HG03342 (cell line): ENCODE measurements around the gene AP1B1.

Experiments
- ATAC-seq: cut with Tn5 transposase; IDR thresholded peaks from one replicate; pipeline ENCODE4 v1.9.1; 2021; ENCODE audit warnings: mild to moderate bottlenecking, moderate library complexity; ENCODE audit not compliant: unreplicated experiment

The AP1B1 gene

GRCh38 chr22:29314537-29315285 is 73.7 kb downstream of the AP1B1 start:
- no peak for ATAC-seq

- ATAC-seq, result no peak
These were observed 74.5 kb downstream of the AP1B1 start for GRCh38 chr22:29313576-29314466.

GRCh38 chr22:29313126-29313575 is 75.2 kb downstream of the AP1B1 start:
- ATAC-seq, result no peak

- no peak for ATAC-seq
These were observed 75.9 kb downstream of the AP1B1 start for GRCh38 chr22:29312218-29313125.

GRCh38 chr22:29311464-29312217 is 76.7 kb downstream of the AP1B1 start:
- ATAC-seq, result no peak

GRCh38 chr22:29310863-29311339 is 77.5 kb downstream of the AP1B1 start:
- ATAC-seq, result no peak

- no peak for ATAC-seq
These were observed 78.1 kb downstream of the AP1B1 start for GRCh38 chr22:29310065-29310862.

- no peak for ATAC-seq
These were observed 78.9 kb downstream of the AP1B1 start for GRCh38 chr22:29309332-29310064.

GRCh38 chr22:29308791-29309262 is 79.5 kb downstream of the AP1B1 start:
- ATAC-seq, result no peak

- ATAC-seq, result no peak
These were observed 80.1 kb downstream of the AP1B1 start for GRCh38 chr22:29308148-29308790.

GRCh38 chr22:29307596-29308147 is 80.7 kb downstream of the AP1B1 start:
- ATAC-seq, result no peak

GRCh38 chr22:29306835-29307595 is 81.4 kb downstream of the AP1B1 start:
- no peak for ATAC-seq

GRCh38 chr22:29306175-29306834 is 82.1 kb downstream of the AP1B1 start, which contains the start of gene GAS2L1:
Gene GAS2L1 (plus strand): TSS chr22:29306650. CDS start chr22:29308106, 1,456 bp downstream.
- ATAC-seq, result no peak

- ATAC-seq, result no peak
These were observed 82.6 kb downstream of the AP1B1 start for GRCh38 chr22:29305836-29306174.

- ATAC-seq, result no peak
These were observed 85.5 kb downstream of the AP1B1 start for GRCh38 chr22:29302681-29303465.

GRCh38 chr22:29302402-29302680 is 86.0 kb downstream of the AP1B1 start:
- no peak for ATAC-seq
